ENCODE measurements around the gene TNIP1. TPM values are rescaled to one million over a fixed set of nuclear protein-coding genes. Genes with fewer than 3 reads are reported as not detected.

The TNIP1 gene
- total RNA-seq, 2 experiments from 2014 or later: 51.4 to 77.5 TPM

DNA sequence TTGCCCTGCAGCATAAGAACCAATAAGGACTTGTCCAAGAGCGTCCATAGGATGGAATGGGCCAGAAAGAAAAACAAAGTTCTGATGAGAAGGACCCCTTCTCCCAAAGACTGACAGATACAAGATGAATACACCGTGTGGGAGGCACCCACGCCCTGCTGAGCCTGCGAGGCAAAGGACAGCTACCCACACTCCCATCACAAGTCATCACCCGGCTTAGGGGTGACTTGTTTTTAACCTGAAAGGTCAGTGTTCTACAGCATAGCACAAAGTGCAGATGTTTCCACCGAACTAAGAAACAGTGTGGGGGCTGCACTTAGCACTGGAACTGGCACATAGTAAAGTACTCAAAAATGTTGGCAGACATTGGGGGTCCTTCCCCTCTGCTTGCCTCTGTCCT is 13.9 kb downstream of the TNIP1 start:
- no peak overlapping the region for H3K27ac ChIP-seq (ENCODE audit: low read depth, low read length, poor library complexity, severe bottlenecking)
- no peaks in the 10 kb centered on the region for H3K9me2 ChIP-seq (ENCODE audit: insufficient read depth, low read length)
- DNase-seq (ENCODE audit: low spot score): no peak
- H4K20me1 ChIP-seq (ENCODE audit: insufficient read depth, low read length): peaks cover 5% of the 10 kb centered on the region; the same call in 1 of the 2 replicates
- H3K4me3 ChIP-seq (ENCODE audit: low read depth, low read length, poor library complexity, severe bottlenecking): no peak overlapping the region
- CTCF ChIA-PET (ENCODE audit: unreplicated experiment): no interaction called here
- intact Hi-C loops (cut with micrococcal nuclease; ENCODE audit: unreplicated experiment): no loop called here
- no TSS peak for BruUV-seq (replicated peaks)
- peaks cover 48% of the 10 kb centered on the region for H3K36me3 ChIP-seq (ENCODE audit: insufficient read depth, low read length)
- peaks cover 6% of the 10 kb centered on the region; the same call in 1 of the 2 replicates for H3K79me2 ChIP-seq (ENCODE audit: insufficient read depth, low read depth, low read length)
- POLR2A ChIA-PET: no interaction called here
- H3K4me2 ChIP-seq (ENCODE audit: low read length): no peak overlapping the region
- no peak for TF ChIP-seq EZH2phosphoT487 (IDR thresholded peaks at IDR 0.05; ENCODE audit: borderline replicate concordance, low read depth, low read length)
- TF ChIP-seq, protein P1, sequence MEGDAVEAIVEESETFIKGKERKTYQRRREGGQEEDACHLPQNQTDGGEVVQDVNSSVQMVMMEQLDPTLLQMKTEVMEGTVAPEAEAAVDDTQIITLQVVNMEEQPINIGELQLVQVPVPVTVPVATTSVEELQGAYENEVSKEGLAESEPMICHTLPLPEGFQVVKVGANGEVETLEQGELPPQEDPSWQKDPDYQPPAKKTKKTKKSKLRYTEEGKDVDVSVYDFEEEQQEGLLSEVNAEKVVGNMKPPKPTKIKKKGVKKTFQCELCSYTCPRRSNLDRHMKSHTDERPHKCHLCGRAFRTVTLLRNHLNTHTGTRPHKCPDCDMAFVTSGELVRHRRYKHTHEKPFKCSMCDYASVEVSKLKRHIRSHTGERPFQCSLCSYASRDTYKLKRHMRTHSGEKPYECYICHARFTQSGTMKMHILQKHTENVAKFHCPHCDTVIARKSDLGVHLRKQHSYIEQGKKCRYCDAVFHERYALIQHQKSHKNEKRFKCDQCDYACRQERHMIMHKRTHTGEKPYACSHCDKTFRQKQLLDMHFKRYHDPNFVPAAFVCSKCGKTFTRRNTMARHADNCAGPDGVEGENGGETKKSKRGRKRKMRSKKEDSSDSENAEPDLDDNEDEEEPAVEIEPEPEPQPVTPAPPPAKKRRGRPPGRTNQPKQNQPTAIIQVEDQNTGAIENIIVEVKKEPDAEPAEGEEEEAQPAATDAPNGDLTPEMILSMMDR (conservative IDR thresholded peaks at IDR 0.05; ENCODE audit: low read length): no peak
- no peaks in the 10 kb centered on the region for H3K9me3 ChIP-seq (ENCODE audit: low read length)
- H2AFZ ChIP-seq (ENCODE audit: low read length): no peak overlapping the region
- H3K4me1 ChIP-seq (ENCODE audit: insufficient read depth, low read length, poor library complexity, severe bottlenecking): peaks cover 17% of the 10 kb centered on the region

DNA sequence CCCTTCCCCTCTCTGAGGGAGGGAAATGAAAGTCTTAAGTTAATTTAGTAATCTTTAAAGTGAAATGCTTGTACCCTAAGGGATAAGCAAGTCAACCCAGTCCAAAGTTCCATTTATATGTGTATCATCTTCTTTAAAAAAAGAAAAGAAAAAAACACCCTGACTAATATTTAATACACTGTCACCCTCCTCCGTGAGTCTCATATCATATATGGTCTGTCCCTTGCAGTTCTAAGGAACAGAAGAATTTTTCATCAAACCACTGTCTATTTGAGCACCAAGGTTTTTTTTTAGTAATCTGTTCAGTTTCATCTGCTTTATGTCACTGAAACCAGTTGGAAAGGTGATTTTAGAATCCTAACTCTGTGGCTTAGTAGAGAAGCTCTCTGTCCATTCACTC is 15.2 kb downstream of the TNIP1 start:
- Histone ChIP-seq H4K20me1 (ENCODE audit: insufficient read depth, low read length) (peaks cover 5% of the 10 kb centered on the region; the same call in 1 of the 2 replicates), H2AFZ (ENCODE audit: low read length) (no peak overlapping the region), H3K9me3 (ENCODE audit: low read length) (no peaks in the 10 kb centered on the region), H3K4me3 (ENCODE audit: low read depth, low read length, poor library complexity, severe bottlenecking) (no peak overlapping the region), H3K4me2 (ENCODE audit: low read length) (no peak overlapping the region), H3K9me2 (ENCODE audit: insufficient read depth, low read length) (no peaks in the 10 kb centered on the region), H3K79me2 (ENCODE audit: insufficient read depth, low read depth, low read length) (peaks cover 6% of the 10 kb centered on the region; the same call in 1 of the 2 replicates), H3K27ac (ENCODE audit: low read depth, low read length, poor library complexity, severe bottlenecking) (no peak overlapping the region), H3K36me3 (ENCODE audit: insufficient read depth, low read length) (peaks cover 59% of the 10 kb centered on the region), H3K4me1 (ENCODE audit: insufficient read depth, low read length, poor library complexity, severe bottlenecking) (peaks cover 18% of the 10 kb centered on the region)
- intact Hi-C loops (cut with micrococcal nuclease; ENCODE audit: unreplicated experiment): no loop called here
- CTCF ChIA-PET (ENCODE audit: unreplicated experiment): no interaction called here
- no peak for TF ChIP-seq EZH2phosphoT487 (IDR thresholded peaks at IDR 0.05; ENCODE audit: borderline replicate concordance, low read depth, low read length)
- TF ChIP-seq, protein P1 (conservative IDR thresholded peaks at IDR 0.05; ENCODE audit: low read length): no peak
- POLR2A ChIA-PET: interaction anchor here (0.6 kb wide), 1 partner anchor 77 kb away, joined by 3 read pairs; no protein-coding TSS in a partner anchor
- no TSS peak for BruUV-seq (replicated peaks)
- no peak for DNase-seq (ENCODE audit: low spot score)

DNA sequence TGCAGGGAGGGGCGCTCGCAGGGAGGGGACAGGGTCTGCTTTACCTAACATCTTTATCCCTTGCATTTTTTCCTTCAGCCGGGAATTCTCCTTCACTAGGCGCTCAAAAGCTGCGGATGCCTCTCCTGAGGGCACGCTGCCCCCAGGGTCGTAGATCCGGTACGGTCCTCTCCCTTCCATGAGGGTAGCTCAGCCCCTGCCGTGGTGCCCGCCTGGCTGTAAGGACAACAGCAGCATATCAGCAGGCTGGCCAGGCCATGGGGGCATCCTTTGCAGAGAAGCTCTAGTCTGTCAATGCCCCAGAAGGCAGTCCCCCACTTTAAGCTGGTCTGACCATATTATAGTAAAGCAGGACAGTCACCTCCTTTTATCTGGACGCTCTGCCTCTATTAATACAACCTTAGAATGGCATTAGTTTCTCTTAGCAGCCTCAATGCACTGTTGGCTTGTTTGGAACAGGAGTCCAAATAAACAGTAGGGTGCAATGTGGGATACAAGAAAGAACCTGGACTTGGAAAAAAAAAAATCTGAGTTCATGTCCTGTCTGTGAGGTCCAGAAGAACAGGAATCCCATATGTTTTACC is 15.8 kb downstream of the TNIP1 start:
- ChIA-PET POLR2A (interaction anchor here (0.6 to 0.7 kb wide), 3 partner anchors 77 to 305 kb away, joined by 3 read pairs; partner anchors contain the start of gene ANXA6), CTCF (ENCODE audit: unreplicated experiment) (no interaction called here)
- peaks cover 6% of the 10 kb centered on the region; the same call in 1 of the 2 replicates for H3K79me2 ChIP-seq (ENCODE audit: insufficient read depth, low read depth, low read length)
- no peak overlapping the region for H3K27ac ChIP-seq (ENCODE audit: low read depth, low read length, poor library complexity, severe bottlenecking)
- no peak for TF ChIP-seq EZH2phosphoT487 (IDR thresholded peaks at IDR 0.05; ENCODE audit: borderline replicate concordance, low read depth, low read length)
- TF ChIP-seq, protein P1 (conservative IDR thresholded peaks at IDR 0.05; ENCODE audit: low read length): no peak
- no TSS peak for BruUV-seq (replicated peaks)
- H2AFZ ChIP-seq (ENCODE audit: low read length): no peak overlapping the region
- peaks cover 5% of the 10 kb centered on the region; the same call in 1 of the 2 replicates for H4K20me1 ChIP-seq (ENCODE audit: insufficient read depth, low read length)
- no peak overlapping the region for H3K4me2 ChIP-seq (ENCODE audit: low read length)
- DNase-seq (ENCODE audit: low spot score): no peak
- peaks cover 60% of the 10 kb centered on the region for H3K36me3 ChIP-seq (ENCODE audit: insufficient read depth, low read length)
- H3K9me3 ChIP-seq (ENCODE audit: low read length): no peaks in the 10 kb centered on the region
- no peaks in the 10 kb centered on the region for H3K9me2 ChIP-seq (ENCODE audit: insufficient read depth, low read length)
- intact Hi-C loops (cut with micrococcal nuclease; ENCODE audit: unreplicated experiment): no loop called here
- peaks cover 24% of the 10 kb centered on the region for H3K4me1 ChIP-seq (ENCODE audit: insufficient read depth, low read length, poor library complexity, severe bottlenecking)
- H3K4me3 ChIP-seq (ENCODE audit: low read depth, low read length, poor library complexity, severe bottlenecking): no peak overlapping the region
